HG03280 (cell line): ENCODE results near the gene ARHGEF7.
"Not testable (repeated sequence)": the region's sequence is repeated elsewhere in the genome, so short reads cannot be mapped to it uniquely, and the experiment has no call there.

ENCODE experiments used
- ATAC-seq: cut with Tn5 transposase; IDR thresholded peaks from one replicate; pipeline ENCODE4 v1.9.1; 2021; ENCODE audit warnings: mild to moderate bottlenecking, moderate library complexity; ENCODE audit not compliant: unreplicated experiment

Gene ARHGEF7

DNA sequence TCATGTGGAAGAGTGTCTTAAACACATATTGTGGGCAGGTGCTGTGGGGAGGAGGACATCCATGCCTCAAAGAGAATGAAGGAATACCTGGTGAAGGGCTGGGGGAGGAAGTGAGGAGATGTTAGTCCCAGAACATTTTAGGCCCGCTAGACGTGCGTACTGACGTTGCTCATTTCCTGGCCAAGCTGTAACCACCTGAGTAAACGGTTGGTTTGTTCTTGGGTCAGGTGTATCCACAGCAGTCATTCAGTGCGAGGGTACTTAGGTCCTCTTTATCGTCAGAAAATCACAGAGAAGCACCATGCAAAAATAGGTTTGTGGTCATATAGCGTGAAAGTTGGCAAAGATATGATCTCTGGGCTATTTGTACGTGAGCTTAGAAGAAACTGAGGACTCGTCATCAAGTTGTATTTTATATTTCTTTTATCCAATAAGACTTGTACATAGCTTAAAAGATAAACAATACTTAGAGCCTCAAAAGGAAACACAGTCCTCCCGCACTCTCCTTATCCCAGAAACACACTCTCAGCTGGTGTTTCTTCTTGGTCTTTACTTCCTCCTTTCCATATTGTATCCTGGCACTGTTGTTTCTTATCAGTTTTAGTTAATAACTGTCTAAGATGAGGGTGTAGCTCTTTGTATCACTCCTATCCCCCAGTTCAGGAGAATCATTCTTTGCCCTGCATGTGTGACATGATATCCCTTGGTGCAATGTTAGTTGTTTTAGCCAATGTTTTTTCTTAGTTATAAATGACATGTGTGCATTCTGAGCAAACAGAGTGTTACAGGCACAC, 52.0 kb downstream of the ARHGEF7 start:
- no peak for ATAC-seq

DNA sequence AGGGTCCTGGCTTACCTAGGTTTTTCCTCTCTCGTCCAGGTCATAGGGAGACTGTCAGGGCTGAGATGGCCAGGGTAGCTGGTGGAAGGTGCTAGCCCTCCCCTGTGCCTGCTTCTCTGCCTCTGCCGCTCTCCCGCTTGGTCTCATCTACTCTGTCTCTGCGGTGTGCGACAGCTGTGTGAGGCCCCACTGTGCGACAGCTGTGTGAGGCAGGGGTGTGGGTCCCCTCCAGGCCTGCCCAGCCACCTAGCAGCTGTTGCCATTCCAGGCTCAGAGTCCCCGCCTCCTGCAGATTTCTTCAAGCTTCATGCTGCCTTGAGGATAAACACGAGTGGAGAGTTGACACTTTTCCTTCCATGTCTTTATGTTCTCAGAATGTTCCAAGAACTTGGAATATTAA, 53.0 kb downstream of the ARHGEF7 start:
- no peak for ATAC-seq

DNA sequence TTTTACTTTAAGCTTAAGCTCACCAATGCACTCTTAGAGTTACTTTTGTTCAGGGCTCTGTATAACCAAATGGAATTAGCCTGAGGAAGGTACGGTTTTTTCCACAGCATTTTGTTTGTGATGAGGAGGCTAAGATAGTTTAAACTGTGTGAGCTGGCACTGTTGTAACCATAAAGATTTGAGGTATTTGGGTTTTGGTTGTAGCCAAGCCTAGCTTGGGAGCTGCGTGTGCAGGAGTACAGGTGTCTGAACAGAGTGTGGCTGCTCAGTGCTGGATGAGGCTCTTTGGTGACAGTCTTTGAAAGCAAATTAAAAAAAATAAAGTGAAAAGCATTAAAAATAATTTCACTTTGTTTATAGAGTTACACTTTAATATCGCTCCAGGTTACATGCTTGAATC, 56.0 kb downstream of the ARHGEF7 start:
- ATAC-seq, result no peak

DNA sequence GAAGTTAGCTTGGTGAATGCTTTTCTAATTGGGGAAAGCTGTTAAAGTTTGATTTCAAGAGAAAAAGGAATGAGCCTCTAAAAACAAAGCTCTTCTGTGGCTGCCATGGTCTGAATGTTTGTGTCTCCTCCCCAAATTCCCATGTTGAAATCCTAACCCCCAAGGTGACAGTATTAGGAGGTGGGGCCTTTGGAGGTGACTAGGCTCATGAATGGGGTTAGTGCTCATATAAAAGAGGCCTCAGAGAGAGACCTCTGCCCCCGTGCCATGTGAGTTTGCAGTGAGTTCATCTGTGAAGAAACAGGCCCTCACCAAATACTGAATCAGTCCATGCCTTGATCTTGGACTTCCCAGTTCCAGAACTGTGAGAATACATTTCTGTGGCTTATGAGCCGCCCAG, 56.5 kb downstream of the ARHGEF7 start:
- ATAC-seq, result no peak

DNA sequence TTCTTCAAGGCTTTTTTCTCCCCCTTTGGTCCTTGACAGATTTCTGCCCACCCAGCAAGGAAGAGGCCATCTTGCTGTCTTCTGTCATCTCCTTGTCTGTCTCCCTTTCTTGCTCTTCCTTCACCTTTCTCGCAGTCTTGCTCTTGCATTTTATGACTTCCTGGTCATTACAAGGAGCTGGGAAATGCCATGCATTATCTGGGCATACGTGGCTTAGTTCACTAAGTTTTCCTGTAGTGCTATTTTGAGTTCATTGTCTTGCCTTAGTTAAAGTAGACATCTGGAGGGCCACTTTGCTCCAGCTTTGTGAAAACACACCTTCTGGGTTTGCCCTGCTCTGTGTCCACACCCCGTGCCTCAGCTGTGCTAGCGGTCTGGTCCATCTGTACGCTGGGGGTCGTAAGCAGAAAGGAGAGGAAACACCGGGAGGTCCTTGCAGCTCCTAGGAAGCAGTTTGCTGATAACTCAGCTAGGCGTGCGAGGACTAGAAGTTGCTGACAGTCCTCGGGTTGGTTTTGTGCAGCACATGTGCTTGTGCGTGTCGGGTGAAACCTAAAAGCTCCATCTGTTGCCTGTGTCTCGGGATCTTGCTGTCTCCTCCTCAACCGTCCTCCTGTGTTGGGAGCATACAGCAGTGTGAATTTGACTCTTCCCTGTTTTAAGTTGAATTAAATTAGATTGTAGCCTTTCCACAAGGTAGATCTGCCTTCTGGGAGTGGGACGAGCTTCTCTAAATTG, 59.4 kb downstream of the ARHGEF7 start:
- ATAC-seq, result no peak

DNA sequence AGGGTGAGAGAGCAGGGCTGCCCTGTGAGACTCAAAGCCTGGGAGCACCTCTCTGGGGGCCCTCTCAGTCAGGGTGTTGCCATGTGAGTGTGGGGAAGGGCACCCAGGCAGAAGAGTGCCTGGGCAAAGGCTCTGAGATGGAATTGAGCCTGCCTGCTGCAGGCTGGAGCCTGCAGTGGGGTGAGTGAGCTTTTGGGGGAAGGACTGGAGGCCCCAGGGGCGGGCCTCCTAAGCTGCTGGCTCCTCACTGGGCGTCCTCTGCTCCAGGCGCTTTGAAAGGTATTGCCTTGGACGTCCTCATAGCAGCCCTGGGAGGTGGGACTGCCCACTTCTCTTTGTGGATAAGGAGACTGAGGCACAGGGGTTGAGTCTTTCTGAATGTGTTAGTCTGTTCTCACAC, 60.3 kb downstream of the ARHGEF7 start:
- ATAC-seq, result no peak

DNA sequence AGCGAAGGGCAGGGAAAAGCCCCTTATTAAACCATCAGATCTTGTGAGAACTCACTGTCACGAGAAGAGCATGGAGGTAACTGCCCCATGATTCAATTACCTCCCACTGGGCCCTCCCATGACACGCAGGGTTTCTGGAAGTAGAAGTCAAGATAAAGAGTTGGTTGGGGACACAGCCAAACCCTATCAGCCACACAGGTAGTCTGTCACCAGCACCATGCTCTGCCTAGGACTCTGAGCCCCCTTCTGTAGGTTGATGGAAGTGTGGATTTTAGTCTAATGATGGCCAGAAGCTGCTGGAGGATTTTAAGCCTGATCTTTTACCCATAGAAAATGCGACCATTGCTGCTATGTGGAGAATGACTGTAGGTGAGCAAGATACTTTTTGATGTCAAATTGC, 60.8 kb downstream of the ARHGEF7 start:
- ATAC-seq, result no peak

DNA sequence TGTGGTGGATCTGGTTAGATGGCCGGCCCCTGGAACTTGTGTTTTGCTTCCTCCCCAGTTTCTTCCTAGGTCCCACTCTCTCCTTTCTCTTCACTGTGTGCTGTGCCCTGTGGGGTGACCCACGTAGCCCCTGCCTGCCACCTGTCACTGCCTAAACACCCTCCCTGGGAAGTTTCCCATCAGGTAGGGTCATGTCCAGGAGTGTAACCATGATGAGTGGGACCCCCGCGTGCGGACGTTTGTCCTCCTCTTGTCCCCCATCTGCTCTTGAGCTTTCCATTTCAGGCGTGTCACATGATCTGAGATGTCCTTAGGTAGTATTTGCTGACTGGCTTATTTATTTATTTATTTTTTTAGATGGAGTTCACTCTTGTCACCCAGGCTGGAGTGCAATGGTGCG, 61.3 kb downstream of the ARHGEF7 start:
- no peak for ATAC-seq

DNA sequence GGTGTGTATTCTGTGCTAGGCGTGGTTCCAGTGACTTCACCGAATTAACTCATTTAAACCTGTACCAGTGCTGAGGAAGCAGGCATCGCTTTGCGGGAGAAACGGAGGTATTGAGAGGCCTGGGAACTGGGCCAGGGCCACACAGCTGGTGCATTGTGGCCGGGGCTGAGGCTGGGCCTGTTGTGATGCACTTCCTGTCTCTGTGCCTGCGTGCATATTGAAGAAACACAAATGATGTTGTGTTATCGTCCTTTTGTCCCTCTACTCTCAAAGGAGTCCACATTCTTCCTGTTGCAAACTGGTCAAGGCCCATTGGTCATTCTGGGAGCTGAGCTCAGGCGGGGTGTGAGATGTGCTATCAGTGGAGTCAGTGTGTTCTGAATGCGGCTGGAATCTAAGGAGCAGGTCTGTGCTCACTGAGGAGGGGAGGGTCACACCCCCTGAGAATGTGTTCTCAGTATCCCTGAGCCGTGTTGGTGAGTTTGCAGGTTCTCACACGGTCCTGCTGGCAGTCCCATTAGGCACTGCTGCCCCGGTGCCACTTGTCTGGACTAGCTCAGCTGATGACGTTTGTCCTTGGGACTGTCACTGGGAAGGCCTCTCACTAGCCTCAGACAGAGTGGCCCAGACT, 62.1 kb downstream of the ARHGEF7 start:
- ATAC-seq, result no peak

DNA sequence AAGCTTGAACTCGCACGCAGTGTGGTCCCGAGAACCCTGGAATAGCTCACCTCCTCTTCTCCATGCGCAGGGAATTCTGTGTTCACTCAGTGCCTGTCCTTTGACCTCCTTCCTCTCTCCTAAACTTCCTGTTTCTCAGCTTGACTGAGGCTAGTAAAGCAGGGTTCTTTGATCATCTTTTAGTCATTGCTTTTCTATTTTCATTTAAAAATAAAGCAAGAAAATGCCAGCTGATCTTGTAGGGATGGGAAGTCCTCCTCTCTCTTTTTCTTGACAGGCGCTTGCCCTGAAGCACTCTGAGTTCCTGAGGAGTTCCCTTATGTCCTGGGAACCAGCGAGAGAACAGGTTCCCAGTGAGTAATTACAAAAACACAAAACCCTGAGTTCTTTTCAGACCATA, 62.8 kb downstream of the ARHGEF7 start:
- no peak for ATAC-seq

DNA sequence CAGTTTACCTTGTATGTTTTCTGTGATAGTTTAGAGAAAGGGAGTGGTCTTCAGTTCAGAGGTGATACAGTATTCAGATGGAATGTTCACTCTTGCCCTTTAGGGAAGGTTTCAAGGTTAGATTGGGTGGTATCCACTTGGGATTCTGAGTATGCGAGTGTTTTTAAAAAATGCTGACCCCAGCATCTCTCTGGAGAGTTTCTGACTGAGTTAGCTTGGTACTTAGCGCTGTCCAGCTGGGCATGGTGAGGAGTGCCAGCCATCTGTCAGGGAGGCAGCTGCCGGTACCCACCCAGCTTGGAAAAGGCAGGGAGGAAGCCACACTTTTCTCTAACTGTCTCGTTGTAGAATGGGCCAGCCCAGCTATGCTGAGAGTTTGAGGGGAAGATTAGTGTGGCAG, 63.3 kb downstream of the ARHGEF7 start:
- no peak for ATAC-seq

DNA sequence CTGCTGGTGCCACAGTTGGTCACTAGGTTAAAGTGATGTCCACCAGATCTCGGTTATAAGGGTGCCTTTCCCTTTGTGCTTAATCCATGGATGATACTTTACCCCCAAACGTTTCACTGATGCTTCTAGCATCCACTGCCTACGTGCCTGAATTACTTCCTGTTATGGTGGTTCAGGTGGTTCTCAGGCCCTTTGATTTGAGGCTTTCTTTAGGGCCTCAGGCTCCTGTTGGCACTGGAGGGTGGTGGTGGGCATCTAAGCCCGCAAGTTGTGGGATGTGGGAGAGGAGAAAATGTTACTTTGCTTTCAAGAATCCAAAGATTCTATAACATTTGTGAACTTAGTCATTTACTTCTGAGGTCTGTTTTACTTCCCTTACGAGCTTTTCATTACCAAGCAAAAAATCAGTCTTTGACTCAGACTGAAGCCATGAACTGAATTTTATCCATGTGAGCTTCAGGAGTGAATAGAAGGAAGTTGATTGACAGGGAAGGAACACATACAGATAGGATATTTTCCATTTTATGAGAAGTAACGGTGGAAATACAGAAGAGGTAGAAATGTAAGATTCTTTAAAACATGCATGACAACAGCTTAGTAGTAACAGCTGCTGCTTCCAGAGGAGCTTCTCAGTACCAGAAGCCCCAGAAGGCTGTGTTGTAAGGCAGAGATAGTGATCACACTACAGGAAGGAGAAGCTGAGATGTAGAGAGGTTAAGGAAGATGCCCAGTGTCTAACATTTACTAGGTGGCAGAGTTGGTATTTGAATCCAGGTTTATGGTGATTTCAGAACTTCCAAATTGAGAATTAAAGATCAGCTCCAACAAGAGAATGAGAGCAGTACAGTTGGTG, 65.0 kb downstream of the ARHGEF7 start:
- no peak for ATAC-seq

DNA sequence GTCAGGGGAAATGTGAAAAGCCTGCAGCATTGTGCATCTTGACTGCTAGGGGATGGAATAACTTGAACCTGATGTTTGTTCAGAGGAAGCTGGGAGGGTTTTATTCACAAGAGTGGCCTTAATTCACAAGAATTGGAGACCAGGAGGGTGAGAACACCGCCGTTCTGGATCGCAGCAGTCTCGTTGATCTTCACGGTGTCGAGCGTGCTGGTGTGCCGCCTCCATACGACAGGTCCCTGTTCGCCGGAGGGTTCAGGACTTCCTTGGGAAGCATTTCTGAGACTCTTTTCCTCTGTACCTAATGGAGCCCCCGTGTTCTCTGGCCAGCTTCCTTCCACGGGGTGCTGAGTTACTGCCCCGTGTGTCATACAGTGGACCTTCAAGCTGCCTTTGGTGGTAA, 66.9 kb downstream of the ARHGEF7 start:
- ATAC-seq, result no peak

DNA sequence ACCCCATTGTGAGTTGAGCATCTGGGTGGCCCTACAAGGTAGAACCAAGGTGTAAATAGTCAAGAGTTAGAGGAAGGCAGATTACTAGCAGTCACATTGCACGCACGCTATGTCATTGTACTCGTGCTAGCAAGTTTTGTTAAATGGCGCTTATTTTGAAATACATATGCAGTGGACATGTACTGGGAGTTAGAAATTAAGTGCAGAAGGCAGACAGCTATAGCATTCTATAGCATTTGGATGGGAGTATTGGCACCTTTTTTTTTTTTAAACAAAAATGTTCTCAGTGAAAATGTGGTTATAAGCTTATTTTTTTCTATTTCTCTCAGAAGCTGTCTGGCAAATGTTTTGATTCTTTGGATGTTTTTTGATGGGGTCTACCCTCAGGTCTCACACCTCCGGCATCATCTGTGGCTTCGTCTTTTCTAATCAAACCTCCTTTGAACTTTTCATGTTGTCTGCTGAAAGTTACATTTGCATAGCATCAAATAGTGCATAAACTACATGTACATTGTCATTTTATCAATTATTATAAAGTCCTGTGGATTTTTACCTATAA, 68.1 kb downstream of the ARHGEF7 start:
- no peak for ATAC-seq

DNA sequence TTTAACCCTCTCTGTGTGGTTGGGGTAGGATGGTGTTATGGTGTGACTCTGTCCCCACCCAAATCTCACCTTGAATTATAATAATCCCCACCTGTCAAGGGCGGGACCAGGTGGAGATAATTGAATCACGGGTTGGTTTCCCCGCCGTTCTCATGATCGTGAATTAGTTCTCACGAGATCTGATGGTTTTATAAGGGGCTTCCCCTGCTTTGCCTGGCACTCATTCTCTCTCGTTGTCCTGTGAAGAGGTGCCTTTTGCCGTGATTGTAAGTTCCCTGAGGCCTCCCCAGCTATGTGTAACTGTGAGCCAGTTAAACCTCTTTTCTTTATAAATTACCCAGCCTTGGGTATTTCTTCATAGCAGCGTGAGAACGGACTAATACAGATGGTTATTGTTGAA, 68.8 kb downstream of the ARHGEF7 start:
- ATAC-seq, result no peak

DNA sequence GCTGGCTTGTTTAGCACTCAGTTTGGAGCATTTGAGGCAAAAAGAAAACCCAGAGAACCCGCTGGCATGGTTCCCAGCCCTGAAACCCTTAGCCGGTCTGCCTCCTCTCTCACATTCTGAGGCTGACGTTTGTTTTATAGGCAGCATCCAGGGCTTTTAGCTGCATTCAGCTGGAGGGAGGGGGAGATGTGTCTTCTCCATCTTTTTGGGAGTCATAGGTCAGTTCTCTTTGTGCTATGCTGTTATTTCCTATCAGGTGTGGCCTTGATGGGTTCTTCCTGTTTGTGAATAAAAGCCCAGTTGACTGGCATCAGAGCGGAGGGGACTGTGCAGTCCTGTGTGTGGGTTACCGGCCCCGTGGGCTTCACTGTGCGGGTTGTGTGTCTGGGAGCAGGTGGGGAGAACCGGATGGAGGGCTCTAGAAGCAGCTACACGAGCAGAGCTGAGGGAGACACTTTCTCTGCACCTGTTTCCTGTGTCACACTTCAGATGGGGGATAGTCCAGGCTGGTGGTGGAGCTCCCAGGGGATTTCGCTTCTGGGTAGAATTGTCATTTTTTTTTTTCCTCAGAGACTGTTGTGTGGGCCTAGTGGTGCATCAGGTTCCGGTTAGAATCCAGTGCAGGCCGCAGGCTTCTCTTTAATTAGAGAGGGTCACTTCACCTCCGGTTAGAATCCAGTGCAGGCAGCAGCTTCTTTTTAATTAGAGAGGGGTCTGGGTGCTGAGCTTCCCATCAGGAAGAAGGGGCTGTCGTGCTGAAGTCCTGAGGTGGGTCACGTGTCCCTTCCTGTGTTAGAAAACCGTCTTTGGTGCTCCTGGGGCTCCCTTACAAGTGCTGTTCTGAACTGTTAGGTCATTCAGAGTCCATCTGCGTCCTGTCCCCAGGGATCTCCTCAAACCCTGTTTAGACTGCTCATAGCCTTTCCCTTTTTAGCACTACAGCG, 69.6 kb downstream of the ARHGEF7 start:
- peak; percentile 87 for ATAC-seq

DNA sequence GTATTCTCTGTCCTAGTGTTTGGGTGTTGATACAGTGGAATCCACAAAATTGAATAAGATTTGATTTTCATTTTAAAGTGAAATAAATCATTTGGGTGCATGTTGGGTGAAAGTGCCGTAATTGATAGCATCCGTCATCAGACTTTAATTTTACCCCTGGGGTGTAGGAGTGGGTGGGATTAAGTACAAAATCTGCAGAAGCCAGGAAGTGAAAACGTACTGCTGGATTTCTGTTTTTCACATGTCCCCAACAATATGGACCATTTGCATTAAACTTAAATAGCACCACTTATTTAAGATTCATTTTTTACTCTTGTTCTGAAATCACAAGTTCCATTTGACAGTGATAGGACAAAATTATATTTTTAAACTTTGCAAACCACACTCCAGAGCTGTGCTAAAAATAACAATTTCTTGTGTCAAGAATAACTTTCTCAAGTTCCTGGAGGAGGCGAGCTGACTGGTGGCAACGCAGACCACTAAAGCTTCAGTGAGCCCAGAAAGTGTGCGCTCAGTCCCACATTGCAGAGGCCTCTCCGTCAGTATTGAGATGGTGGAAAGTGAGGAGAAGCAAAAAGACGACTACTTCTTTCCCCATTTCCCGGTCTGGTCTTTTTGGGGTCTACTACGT, 71.3 kb downstream of the ARHGEF7 start:
- no peak for ATAC-seq

DNA sequence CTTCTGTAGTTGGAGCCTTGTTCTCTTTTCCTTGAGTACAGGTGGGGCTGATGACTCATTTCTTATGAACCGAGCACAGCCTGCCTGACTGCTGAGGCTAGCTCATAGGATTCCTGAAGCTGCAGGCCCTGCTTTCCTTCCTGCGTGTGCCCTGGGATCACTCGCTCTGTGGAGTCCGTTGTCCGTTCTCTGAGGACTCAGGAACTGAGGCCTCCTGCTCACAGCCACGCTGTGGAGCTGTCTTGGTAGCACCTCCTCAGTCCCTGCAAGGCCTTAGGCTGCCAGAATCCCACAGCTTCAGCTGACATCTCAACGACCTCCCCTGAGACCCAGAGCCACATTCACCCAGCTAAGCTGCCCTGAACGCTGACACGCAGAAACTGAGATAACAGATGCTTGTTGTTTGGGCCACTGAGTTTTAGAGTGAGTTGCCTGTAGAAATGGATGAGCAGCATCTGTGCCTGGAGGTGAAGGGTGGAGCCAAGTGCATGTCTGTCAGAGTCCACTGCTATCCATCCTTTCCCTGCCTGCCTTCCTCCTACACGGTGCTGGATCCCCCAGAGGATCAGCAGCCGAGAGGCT, 72.9 kb downstream of the ARHGEF7 start:
- no peak for ATAC-seq

DNA sequence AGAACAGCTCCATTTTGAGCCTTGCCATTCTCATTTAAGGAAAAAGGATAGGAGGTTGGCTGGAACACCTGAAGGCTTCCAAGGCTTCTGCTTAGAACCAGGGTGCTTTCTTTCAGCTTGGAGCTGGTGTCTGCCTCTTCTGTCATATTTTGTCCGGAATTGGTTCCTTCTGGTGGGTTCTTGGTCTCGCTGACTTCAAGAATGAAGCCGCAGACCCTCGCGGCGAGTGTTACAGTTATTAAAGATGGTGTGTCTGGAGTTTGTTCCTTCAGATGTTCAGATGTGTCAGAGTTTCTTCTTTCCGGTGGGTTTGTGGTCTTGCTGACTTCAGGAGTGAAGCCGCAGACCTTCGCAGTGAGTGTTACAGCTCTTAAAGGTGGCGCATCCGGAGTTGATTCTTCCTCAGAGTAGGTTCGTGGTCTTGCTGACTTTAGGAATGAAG, 74.0 kb downstream of the ARHGEF7 start:
- ATAC-seq, result not testable (repeated sequence)
